Measurements from ENCODE around the gene ATP8B1. TPM values are rescaled to one million over a fixed set of nuclear protein-coding genes. Genes with fewer than 3 reads are reported as not detected.

ATP8B1 gene
- total and polyA plus RNA-seq, 2 of the 8 experiments (the other 6 are each of a cell fraction or from before 2014, with no cell fraction given): 1.1 to 4.6 TPM

DNA sequence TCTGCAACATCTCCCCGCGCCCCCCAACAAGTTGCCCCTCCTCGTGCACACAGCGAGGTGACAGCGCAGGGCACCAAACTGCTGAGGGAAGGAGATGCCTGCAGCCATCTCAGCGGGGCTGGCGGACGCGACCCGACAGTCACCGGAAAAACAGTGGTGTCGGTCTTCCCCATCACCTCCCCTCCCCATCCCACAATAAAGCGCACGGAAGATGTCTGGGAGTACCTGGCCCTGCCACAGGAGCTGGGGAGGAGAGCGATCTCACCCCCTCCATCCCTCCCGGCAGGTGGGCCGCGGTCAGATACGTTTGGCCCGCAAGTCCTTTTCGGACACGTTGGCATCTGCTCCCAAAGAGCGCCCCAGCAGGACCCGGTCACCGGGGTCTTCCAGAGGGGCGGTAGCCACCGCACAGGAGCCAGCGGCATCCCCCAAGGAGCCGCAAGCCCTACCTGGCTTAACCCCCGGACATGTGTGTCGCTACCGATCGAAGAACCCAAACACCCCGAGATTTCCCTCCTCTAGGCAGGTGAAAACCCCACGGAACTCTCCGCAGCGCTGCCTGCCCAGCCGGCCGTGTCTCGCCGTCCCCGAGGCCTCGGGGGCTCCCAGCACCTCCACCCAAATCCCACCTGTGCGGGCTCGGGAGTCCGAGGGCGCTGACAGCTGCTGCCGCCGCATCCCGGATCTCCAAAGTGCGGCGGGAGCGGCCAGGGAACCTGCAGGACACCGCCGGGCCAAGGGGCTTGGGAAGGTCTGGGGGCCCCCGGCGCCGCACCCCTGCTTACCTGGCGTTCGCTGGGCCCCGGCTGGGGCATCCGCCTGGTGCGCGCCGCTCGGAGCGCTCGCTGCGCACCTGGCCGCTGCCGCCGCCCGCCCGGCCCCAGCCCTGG is 657 bp downstream of the ATP8B1 start:
- ChIA-PET POLR2A (ENCODE audit: partially characterized antibody) (interaction anchor here (0.7 to 1.2 kb wide), 2 partner anchors 14 to 181 kb away, joined by 3 read pairs; partner anchors contain the start of gene NARS1), CTCF (ENCODE audit: partially characterized antibody) (no interaction called here)
- peaks cover 22% of the 10 kb centered on the region for H3K23me2 ChIP-seq (ENCODE audit: low read depth, low read length)
- no peak overlapping the region for H2BK12ac ChIP-seq (ENCODE audit: low read depth, low read length)
- no peak overlapping the region for H3K27ac ChIP-seq (ENCODE audit: low read depth, low read length)
- peaks cover 2 to 12% (median 6%) of the 10 kb centered on the region in 4 experiments; a peak in 6 of 7 replicates for H3K4me1 ChIP-seq (replicated peaks in 1 of 4; ENCODE audit: control insufficient read depth in 3 of 4, insufficient read depth in 4 of 4, low read length in 3 of 4)
- peak overlapping the region in 2 of 4 experiments; percentile 60 to 62; a peak in 2 of 7 replicates for H3K9ac ChIP-seq (replicated peaks in 1 of 4; ENCODE audit: extremely low read depth in 1 of 4, low read depth in 3 of 4, low read length in 3 of 4)
- DNase-seq (ENCODE audit: low read depth in 1 of 2, low spot score in 2 of 2) (peak in 1 of 2 experiments; percentile 73), FAIRE-seq (no peak)
- no peaks in the 10 kb centered on the region for H3K36me3 ChIP-seq (ENCODE audit: control insufficient read depth in 2 of 4, insufficient read depth in 4 of 4, low read length in 3 of 4)
- H3K79me1 ChIP-seq (ENCODE audit: low read depth, low read length): no peaks in the 10 kb centered on the region
- no peak overlapping the region for H2BK120ac ChIP-seq (replicated peaks; ENCODE audit: low read depth, low read length)
- H3K9me3 ChIP-seq (ENCODE audit: insufficient read depth in 2 of 2, low read depth in 1 of 2, low read length in 1 of 2): no peaks in the 10 kb centered on the region
- H2AK5ac ChIP-seq (ENCODE audit: low read depth, low read length): no peak overlapping the region
- H2AFZ ChIP-seq (ENCODE audit: low read length): peak overlapping the region; percentile 61
- peak overlapping the region; percentile 90 for H3K4me2 ChIP-seq (ENCODE audit: insufficient read depth in 1 of 2, low read depth in 2 of 2, low read length in 2 of 2)
- WGBS, 2 experiments (ENCODE audit: extremely low coverage in 1 of 2, insufficient coverage in 1 of 2, insufficient read length in 1 of 2, insufficient replicate concordance in 2 of 2, low coverage in 1 of 2, low lambda C conversion rate in 2 of 2, missing lambda C conversion rate in 1 of 2): 2% methylated on average over 42 of the region's 74 CpGs; no CpG with 5 or more reads in 1 of the 2 experiments
- no peak overlapping the region for H2BK5ac ChIP-seq (ENCODE audit: low read depth, low read length)
- H4K8ac ChIP-seq (ENCODE audit: extremely low read depth, insufficient read depth, low read length): no peak overlapping the region
- H3K4ac ChIP-seq (replicated peaks; ENCODE audit: insufficient read length, low read depth, low read length): no peak overlapping the region
- H3K79me2 ChIP-seq (ENCODE audit: control insufficient read depth in 1 of 2, insufficient read depth in 2 of 2, low read length in 2 of 2): no peaks in the 10 kb centered on the region
- H4K5ac ChIP-seq (ENCODE audit: insufficient read length, low read depth, low read length): no peak overlapping the region
- H3K27me3 ChIP-seq (replicated peaks in 1 of 4; ENCODE audit: control insufficient read depth in 3 of 4, extremely low read depth in 1 of 4, insufficient read depth in 3 of 4, low read length in 3 of 4): peaks cover 11 to 48% (median 35%) of the 10 kb centered on the region in 4 experiments
- H2BK20ac ChIP-seq (ENCODE audit: low read length): no peak overlapping the region
- no peak overlapping the region for H3K18ac ChIP-seq (ENCODE audit: extremely low read depth, low read length)
- H4K20me1 ChIP-seq (replicated peaks in 1 of 2; ENCODE audit: control insufficient read depth in 1 of 2, insufficient read depth in 2 of 2, low read length in 2 of 2): no peaks in the 10 kb centered on the region
- H3K14ac ChIP-seq (ENCODE audit: insufficient read length): no peak overlapping the region
- no peak overlapping the region for H4K91ac ChIP-seq (replicated peaks; ENCODE audit: insufficient read length, low read length)
- H3K23ac ChIP-seq (ENCODE audit: insufficient read length): no peak overlapping the region
- H3K4me3 ChIP-seq (ENCODE audit: extremely low read depth in 1 of 4, insufficient read depth in 2 of 4, low read depth in 3 of 4, low read length in 4 of 4): peak overlapping the region; percentile 62 to 78 (median 70)
- H2BK15ac ChIP-seq (ENCODE audit: low read length): no peak overlapping the region
- H3K56ac ChIP-seq (replicated peaks; ENCODE audit: insufficient read length, low read depth, low read length): no peak overlapping the region
- TF ChIP-seq PHF8 (conservative IDR thresholded peaks at IDR 0.05; ENCODE audit: low read depth, low read length) (no peak), POLR2A (IDR thresholded peaks at IDR 0.05; ENCODE audit: control extremely low read depth in 1 of 2, low read depth in 2 of 2, low read length in 2 of 2) (no peak), SIN3A (conservative IDR thresholded peaks at IDR 0.05 in 1 of 2, IDR thresholded peaks at IDR 0.05 in 1 of 2; ENCODE audit: low read depth in 1 of 2, low read length in 2 of 2) (peak; percentile 42 to 50; a peak in 2 of 4 replicates), ASH2L (IDR thresholded peaks at IDR 0.05; ENCODE audit: low read length) (no peak), EZH2 (IDR thresholded peaks at IDR 0.05; ENCODE audit: low read depth, low read length, severe bottlenecking) (peak; percentile 50)

Data from H1 (cell line).